Activated CD8-positive, alpha-beta memory T cell treated with anti-CD3 and anti-CD28 coated beads, Interleukin-2, amount 50 U/mL, for 24 hours (primary cell): ENCODE measurements around the gene RGN.
"Not testable (repeated sequence)": the region's sequence is repeated elsewhere in the genome, so short reads cannot be mapped to it uniquely, and the experiment has no call there.

Experiments used
- DNase-seq: peaks from one replicate; pipeline ENCODE4 v3.0.0-alpha.2; 2020; ENCODE audit errors: extremely low read depth

The RGN gene

GRCh38 chrX:47078129-47079043 lies at the start of gene RGN:
RGN (plus strand) TSS chrX:47078443; CDS start chrX:47081145, 2,702 bp downstream.
- no peak for DNase-seq

DNA sequence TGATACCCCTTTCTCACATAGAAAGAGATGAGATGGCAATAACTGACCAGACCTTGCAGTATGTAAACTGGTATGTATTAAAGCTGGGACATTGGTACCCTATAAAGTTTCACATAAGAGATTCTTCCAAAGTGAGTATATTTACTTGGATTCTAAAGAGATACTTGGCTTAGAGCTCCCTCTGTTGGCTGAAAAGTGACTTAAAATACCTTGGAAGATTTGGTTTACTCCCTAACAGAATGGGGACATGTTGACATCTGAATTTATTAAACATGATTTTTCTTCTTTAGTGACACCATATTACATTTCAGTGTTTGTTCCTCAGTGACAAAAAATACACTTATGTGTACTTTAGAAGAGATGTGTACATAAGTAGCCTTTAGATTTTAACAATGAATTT lies 47.9 kb upstream of the RGN start:
- no peak for DNase-seq

DNA sequence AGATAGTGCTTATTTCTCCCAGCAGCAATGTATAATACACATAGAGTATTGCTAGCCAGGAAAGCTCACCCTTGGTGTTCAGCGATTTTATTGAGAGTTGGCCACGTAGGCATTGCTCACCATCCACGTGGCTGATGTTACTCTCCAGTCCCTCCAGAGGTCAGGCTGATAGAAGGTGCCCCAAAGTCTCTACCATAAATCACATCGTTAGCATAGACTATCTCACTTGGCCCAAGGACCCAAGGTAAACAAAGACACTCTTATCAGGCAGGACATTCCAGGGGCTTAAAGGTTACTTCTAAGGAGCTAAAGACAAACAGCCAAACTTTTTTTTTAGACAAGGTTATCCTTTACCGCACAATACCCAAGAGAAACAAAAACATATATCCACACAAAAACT lies 30.3 kb upstream of the RGN start:
- no peak for DNase-seq

GRCh38 chrX:47059142-47059874 lies 18.9 kb upstream of the RGN start:
- DNase-seq = no peak

DNA sequence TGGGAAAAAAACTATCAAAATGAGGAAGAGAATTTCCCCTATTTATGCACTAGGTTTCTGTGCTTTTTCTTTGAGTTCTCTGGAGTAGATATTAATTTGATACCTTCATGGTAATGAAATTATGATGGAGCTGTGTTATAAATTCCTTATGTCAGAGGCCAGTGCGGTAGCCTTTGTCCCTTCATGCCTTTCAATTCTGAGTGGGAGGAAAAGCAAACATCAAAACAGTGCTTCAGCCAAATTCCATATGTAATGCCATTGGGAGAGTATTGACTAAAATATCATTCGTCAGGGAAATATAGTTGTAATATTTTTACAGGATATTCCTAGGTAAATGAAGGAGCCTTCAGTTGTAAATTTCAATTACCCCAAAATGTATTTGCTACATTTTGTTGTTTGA lies 17.5 kb upstream of the RGN start:
- no peak for DNase-seq

GRCh38 chrX:47061238-47061919 lies 16.9 kb upstream of the RGN start:
- DNase-seq = no peak

- DNase-seq = no peak
Measured at GRCh38 chrX:47063179-47063578, 15.1 kb upstream of the RGN start.

DNA sequence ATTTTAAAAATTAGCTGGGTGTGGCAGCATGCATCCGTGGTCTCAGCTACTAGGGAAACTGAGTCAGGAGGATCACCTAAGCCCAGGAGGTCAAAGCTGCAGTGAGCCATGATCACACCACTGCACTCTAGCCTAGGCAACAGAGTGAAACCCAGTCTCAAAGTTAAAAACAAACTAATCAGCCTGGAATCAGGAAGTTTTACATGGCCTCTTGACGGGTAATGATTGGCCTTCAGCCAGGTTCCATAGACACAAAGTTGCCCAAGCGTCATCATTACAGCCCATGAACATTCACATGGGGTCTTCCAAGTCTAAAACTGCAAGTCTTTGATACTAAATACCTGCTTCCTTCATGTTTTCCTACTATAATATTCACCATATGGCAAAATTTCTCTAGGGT lies 10.0 kb upstream of the RGN start:
- DNase-seq = no peak

GRCh38 chrX:47068720-47069119 lies 9.5 kb upstream of the RGN start:
- DNase-seq = no peak

DNA sequence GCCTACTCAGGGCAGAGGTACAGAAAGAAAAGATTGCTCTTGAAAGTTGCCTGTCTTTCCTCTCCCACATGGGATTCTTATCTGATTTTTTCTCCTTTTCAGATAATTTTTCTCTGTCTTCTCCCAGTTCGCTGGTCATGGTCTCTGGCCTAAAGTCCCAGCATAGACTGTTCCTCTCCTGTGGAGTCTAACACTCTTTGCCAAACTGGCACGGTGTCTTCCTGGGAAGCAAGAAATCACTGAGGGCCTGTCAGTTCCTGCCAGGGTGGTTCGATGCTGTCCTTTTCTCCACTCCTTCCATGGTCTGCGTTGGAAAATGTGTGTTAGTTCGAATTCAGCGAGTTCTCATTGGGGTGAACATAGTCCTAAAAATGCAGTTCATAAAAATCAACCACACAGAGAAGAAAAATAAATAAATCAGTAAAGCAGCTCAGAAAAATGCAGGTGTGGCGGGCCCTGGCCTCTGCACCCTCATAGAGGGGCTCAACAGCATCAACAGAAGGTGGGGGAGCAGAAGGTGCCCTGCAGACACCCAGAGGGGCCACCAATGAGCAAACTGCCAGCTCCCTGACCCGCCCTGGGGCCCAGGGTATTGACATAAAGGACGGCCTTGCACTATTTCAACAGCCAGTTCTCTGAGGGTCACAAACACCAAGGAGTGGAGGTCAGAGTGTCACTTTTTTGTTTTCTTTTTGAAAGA lies 2.1 kb downstream of the RGN start:
- no peak for DNase-seq

DNA sequence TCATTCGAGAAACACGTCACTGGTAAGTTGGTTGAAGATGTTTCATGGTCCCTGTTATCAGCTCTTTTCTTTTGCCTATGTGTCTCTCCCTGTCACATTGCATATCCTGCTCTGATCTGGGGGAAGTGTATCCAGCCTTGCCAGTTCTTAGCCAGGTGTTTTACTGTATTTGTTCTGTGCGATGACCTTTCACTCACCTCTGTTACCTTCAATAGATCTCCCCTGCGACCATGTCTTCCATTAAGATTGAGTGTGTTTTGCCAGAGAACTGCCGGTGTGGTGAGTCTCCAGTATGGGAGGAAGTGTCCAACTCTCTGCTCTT lies 2.6 kb downstream of the RGN start:
- DNase-seq = no peak

GRCh38 chrX:47091149-47091775 lies 13.0 kb downstream of the RGN start:
- no peak for DNase-seq

DNA sequence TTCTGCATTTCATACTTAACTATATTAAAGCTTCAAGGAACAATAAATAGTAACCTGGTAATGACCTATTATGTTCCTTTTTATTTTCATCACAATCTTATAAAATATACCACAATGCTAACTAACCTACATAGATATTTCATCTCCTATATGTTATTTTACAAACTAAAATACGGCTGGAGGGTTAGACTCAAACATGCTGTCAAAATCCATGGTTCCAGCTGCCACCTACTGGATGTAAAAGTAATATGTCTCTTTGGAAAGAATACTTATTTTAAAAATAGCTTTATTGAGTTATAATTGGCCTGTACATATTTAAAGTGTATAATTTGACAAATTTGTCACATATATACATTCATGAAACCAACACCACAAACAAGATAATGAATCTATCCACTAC lies 15.0 kb downstream of the RGN start:
- DNase-seq = no peak

GRCh38 chrX:47093860-47094259 lies 15.6 kb downstream of the RGN start:
- no peak for DNase-seq

GRCh38 chrX:47097018-47097417 lies 18.8 kb downstream of the RGN start:
- DNase-seq = no peak

DNA sequence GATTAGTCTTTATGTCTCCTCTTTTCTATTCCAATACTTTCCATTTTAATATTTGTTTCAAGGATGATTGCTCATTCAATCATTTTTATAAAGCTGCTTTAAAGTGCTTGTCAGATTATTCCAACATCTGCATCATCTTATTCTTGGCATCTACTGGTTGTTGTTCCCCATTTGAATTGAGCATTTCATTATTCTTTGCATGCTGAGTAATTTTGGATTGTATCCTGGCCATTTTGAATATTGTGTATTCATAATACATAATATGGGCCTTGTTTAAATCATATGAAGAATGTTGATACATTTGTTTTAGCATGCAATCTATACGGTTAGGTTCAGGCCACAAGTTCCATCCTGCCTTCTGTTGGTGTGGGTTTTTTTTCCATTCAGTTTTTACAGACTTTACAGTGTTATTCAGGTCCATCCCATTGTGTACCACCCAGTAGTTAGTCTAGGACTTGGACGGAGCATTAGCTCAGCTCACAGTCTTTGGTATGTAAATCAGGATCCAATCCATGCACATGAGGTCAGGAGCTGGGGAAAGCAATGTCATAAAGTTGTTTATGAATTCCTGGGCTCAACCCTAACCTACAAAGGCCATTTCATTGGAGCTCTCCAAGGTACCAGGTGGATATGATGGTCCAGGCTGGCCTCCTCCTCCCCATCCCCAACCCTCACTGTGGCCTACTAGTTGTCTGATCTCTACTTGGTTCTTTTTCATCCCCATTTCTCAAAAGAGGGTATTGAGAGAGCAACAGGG lies 20.3 kb downstream of the RGN start:
- DNase-seq = no peak

DNA sequence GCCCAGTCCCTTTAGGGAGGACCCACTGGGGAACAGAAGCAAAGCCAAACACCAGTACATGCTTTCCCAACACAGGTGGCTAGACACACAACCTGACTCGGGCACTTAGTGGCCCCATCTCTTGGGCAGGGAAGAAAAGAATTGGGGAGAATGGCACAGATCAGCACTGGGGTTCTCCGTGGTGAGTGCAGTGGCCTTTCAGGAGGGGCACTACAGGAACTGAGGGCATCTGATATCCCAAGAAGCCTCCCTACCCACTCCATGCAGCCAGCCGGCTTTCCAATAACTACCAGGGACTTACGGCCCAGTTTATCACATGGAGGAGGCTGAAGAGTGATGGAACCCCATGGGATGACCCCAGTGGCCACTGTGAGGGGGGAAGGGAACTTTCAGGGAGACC lies 23.0 kb downstream of the RGN start:
- no peak for DNase-seq

- DNase-seq = not testable (repeated sequence)
Measured at GRCh38 chrX:47110936-47111615, 32.8 kb downstream of the RGN start.

DNA sequence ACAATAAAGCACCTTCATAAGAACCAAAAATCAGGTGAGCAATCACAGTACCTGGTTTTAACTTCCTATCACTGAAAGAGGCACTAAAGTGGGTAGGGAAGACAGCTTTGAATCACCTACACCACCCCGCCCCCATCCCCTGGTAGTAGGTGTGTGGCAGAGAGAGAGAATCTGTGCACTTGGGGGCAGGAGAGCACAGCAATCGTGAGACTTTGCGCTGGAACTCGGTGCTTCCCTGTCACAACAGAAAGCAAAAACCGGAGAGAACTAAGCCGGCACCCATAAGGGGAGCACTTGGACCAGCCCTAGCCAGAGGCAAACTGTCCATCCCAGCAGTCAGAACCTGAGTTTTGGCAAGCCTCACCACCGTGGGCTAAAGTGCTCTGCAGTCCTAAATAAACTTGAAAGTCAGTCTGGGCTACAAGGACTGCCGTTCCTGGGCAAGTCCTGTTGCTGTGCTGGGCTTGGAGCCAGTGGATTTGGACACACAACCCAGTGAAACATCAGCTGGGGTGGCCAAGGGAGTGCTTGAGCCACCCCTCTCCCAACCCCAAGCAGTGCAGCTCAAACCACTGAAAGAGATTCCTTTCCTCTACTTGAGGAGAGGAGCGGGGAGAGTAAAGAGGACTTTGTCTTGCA lies 34.2 kb downstream of the RGN start:
- no peak for DNase-seq
